B cell (primary cell): ENCODE measurements around the gene DNTT. TPM values are rescaled to one million over a fixed set of nuclear protein-coding genes. Genes with fewer than 3 reads are reported as not detected.

Experiments used
- ATAC-seq: fragments of 200-7000 bp; cut with Tn5 transposase; one replicate; pipeline ENCODE4 v1.10.0; 2021; ENCODE audit warnings: low read depth, mild to moderate bottlenecking, moderate number of reproducible peaks, moderate library complexity
- CTCF ChIA-PET: fragments of 350-600 bp; sonication (Branson Sonifier 250); formaldehyde crosslinking; loops from one replicate; lab custom pipeline; 2021; ENCODE audit warnings: antibody characterized with exemption, inconsistent platforms; lab: Charles Lee
- POLR2A ChIA-PET: fragments of 350-600 bp; sonication (Branson Sonifier 250); formaldehyde crosslinking; loops from one replicate; lab custom pipeline; 2021; ENCODE audit warnings: antibody characterized with exemption; lab: Charles Lee
- DNase-seq: peaks from one replicate; pipeline ENCODE4 v3.0.0; 2013
- H2AFZ ChIP-seq: 2 replicates; pipeline ENCODE4 v1.6.1; 2012; ENCODE audit warnings: mild to moderate bottlenecking, low read depth, low read length; ENCODE audit not compliant: insufficient read depth, poor library complexity, severe bottlenecking
- H3K27ac ChIP-seq, 2 donors: 1 replicate in 1 of 2; 2 replicates in 1 of 2; pipeline ENCODE4 v1.5.1; 2012 to 2013; ENCODE audit warnings: low read length in 2 of 2, mild to moderate bottlenecking in 2 of 2, moderate library complexity in 1 of 2
- H3K27me3 ChIP-seq, 4 experiments: fragments of 200-600 bp in 1 of 4; sonication (generic) in 1 of 4; replicated peaks in 1 of 4; 1 replicate in 2 of 4; 2 replicates in 2 of 4; pipeline versions ENCODE4 v1.6.1 to v1.7.0; 2013 to 2016; ENCODE audit warnings: low read length in 3 of 4, mild to moderate bottlenecking in 2 of 4, mixed read lengths in 1 of 4, moderate library complexity in 1 of 4; ENCODE audit not compliant: insufficient read depth in 4 of 4, control insufficient read depth in 3 of 4; ENCODE audit errors: control extremely low read depth in 1 of 4
- H3K36me3 ChIP-seq, 2 experiments: replicated peaks in 1 of 2; 1 replicate in 1 of 2; 2 replicates in 1 of 2; pipeline versions ENCODE4 v1.6.1 to v1.7.1; 2013; ENCODE audit warnings: low read length in 1 of 2; ENCODE audit not compliant: insufficient read depth in 2 of 2, control insufficient read depth in 1 of 2; ENCODE audit errors: control extremely low read depth in 1 of 2, extremely low read depth in 1 of 2
- H3K4me1 ChIP-seq, 2 donors: fragments of 200-600 bp in 1 of 2; sonication (generic) in 1 of 2; 1 replicate in 1 of 2; 2 replicates in 1 of 2; pipeline versions ENCODE4 v1.5.1 to v1.6.1; 2013 to 2017; ENCODE audit warnings: low read length in 2 of 2; ENCODE audit not compliant: control insufficient read depth in 2 of 2, insufficient read depth in 2 of 2
- H3K4me2 ChIP-seq: replicated peaks from 2 replicates; pipeline ENCODE3; 2012; ENCODE audit warnings: mild to moderate bottlenecking, low read depth, low read length; ENCODE audit not compliant: poor library complexity, severe bottlenecking
- H3K4me3 ChIP-seq, 5 experiments: fragments of 200-600 bp in 1 of 5; sonication (generic) in 1 of 5; 1 replicate in 3 of 5; 2 replicates in 2 of 5; pipeline versions ENCODE4 v1.5.1 to v1.7.0; 2011 to 2016; ENCODE audit warnings: low read length in 4 of 5, mild to moderate bottlenecking in 4 of 5, low read depth in 2 of 5, control low read depth in 1 of 5, moderate library complexity in 1 of 5; ENCODE audit not compliant: insufficient read depth in 1 of 5; ENCODE audit errors: control extremely low read depth in 1 of 5, extremely low read depth in 1 of 5
- H3K79me2 ChIP-seq: fragments of 200-600 bp; sonication (generic); one replicate; pipeline ENCODE4 v1.6.0; 2016; ENCODE audit warnings: low read length; ENCODE audit not compliant: control insufficient read depth, insufficient read depth
- H3K9ac ChIP-seq: fragments of 200-600 bp; sonication (generic); 2 replicates; pipeline ENCODE4 v1.6.1; 2017; ENCODE audit warnings: mild to moderate bottlenecking, low read length, moderate library complexity
- H3K9me3 ChIP-seq, 3 donors: one replicate each; pipeline versions ENCODE4 v1.6.1 to v1.7.1; 2013; ENCODE audit warnings: low read length in 2 of 3; ENCODE audit not compliant: control insufficient read depth in 2 of 3, insufficient read depth in 1 of 3; ENCODE audit errors: control extremely low read depth in 1 of 3
- H4K20me1 ChIP-seq: 2 replicates; pipeline ENCODE4 v1.6.0; 2012; ENCODE audit warnings: mild to moderate bottlenecking, low read length; ENCODE audit not compliant: insufficient read depth, control insufficient read depth, poor library complexity, severe bottlenecking
- H3K27ac Mint-ChIP-seq: one replicate; pipeline ENCODE4 v1.8.0; 2021; ENCODE audit warnings: mixed read lengths
- H3K27me3 Mint-ChIP-seq: one replicate; pipeline ENCODE4 v1.8.0; 2021; ENCODE audit warnings: mixed read lengths
- H3K4me1 Mint-ChIP-seq: one replicate; pipeline ENCODE4 v1.8.0; 2021; ENCODE audit warnings: mixed read lengths
- H3K4me3 Mint-ChIP-seq: one replicate; pipeline ENCODE4 v1.8.0; 2021; ENCODE audit warnings: mixed read lengths
- H3K9me3 Mint-ChIP-seq: one replicate; pipeline ENCODE4 v1.8.0; 2022; ENCODE audit warnings: mixed read lengths; ENCODE audit not compliant: insufficient read depth
- EZH2 ChIP-seq: IDR thresholded peaks from 2 replicates; pipeline ENCODE4 v1.6.1; 2012; ENCODE audit warnings: borderline replicate concordance, low read depth, mild to moderate bottlenecking, moderate library complexity, low read length; ENCODE audit not compliant: insufficient read depth, poor library complexity, severe bottlenecking
- WGBS: methylation state at CpG from one replicate; pipeline ENCODE4 v1.1.5; 2013; ENCODE audit warnings: missing lambda C conversion rate; ENCODE audit not compliant: insufficient coverage; 5-methylcytosine and 5-hydroxymethylcytosine counted together
- intact Hi-C: fragments of 100-400 bp; cut with micrococcal nuclease; formaldehyde crosslinking; loops from one replicate; pipeline ENCODE4 v1.10.0; 2022
- polyA plus RNA-seq: library from polyadenylated mRNA; depleted of rRNA; stranded (reverse); fragments of >200 nt; gene quantifications from 2 replicates; pipeline ENCODE4 v1.2.3, GENCODE V29; 2012
- total RNA-seq, 2 donors: library from RNA; stranded (reverse); fragments of 120-200 nt in 1 of 2; gene quantifications; 1 replicate in 1 of 2; 2 replicates in 1 of 2; pipeline versions ENCODE4 v1.2.3 to v1.2.4, GENCODE V29; 2013 to 2022
- TF ChIP-seq, protein P1 (sequence below): fragments of 200-600 bp; IDR thresholded peaks from one replicate; pipeline ENCODE4 v1.8.0; 2022; ENCODE audit warnings: antibody characterized with exemption, mild to moderate bottlenecking

Gene DNTT
- total and polyA plus RNA-seq, 2 donors (not counting 1 experiment from before 2014, with no cell fraction given) = not detected

DNA sequence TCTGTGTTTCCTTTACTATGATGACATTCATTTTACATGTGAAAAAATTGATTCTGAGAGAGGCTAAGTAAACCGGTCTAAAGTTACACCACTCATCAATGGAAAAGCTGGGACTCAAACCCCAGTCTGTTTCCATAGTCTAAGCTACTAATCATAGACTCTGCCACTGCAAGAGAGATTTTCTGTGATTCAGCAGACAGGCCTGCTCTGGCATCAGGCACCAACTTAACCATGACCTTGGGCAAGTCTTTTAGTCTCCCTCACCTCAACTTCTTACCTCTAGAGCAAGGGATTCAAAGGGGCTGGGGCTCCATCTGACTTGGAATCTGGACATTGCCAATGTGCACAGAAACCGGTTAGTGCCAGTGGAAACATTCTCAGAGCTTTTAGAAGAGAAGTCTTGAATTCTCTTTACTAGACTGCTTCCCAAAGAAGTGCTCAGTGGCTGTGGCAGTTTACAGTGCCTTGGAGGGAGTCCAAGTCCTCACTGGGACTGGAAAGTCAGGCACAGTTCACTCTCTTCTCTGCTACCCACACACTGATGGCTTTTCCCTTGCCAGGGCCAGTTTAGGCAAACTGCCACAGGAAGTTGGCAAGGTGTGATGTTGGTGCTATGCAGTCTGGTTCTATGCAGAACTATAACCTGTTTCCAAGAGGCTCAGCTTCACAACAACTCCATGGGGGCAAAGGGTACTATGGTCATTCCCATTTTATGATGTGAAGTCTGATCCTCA, 28.4 kb upstream of the DNTT start:
- peak overlapping the region; percentile 16 for H3K4me2 ChIP-seq
- Mint-ChIP-seq H3K4me3 (peak overlapping the region; percentile 35), H3K9me3 (no peaks in the 10 kb centered on the region), H3K27me3 (no peaks in the 10 kb centered on the region), H3K27ac (peak overlapping the region; percentile 83), H3K4me1 (peaks cover 76% of the 10 kb centered on the region)
- peaks cover 61 to 65% of the 10 kb centered on the region in 2 donors for H3K4me1 ChIP-seq
- no peak overlapping the region for H3K4me3 ChIP-seq
- peak overlapping the region; percentile 29 for H2AFZ ChIP-seq
- H3K27me3 ChIP-seq = no peaks in the 10 kb centered on the region
- TF ChIP-seq EZH2 = no peak
- TF ChIP-seq, protein P1, sequence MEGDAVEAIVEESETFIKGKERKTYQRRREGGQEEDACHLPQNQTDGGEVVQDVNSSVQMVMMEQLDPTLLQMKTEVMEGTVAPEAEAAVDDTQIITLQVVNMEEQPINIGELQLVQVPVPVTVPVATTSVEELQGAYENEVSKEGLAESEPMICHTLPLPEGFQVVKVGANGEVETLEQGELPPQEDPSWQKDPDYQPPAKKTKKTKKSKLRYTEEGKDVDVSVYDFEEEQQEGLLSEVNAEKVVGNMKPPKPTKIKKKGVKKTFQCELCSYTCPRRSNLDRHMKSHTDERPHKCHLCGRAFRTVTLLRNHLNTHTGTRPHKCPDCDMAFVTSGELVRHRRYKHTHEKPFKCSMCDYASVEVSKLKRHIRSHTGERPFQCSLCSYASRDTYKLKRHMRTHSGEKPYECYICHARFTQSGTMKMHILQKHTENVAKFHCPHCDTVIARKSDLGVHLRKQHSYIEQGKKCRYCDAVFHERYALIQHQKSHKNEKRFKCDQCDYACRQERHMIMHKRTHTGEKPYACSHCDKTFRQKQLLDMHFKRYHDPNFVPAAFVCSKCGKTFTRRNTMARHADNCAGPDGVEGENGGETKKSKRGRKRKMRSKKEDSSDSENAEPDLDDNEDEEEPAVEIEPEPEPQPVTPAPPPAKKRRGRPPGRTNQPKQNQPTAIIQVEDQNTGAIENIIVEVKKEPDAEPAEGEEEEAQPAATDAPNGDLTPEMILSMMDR = no peak
- no peak for ATAC-seq
- H4K20me1 ChIP-seq = no peaks in the 10 kb centered on the region
- no peak overlapping the region for H3K9ac ChIP-seq
- intact Hi-C loops = no loop called here
- POLR2A ChIA-PET = interaction anchor here (1.0 to 1.5 kb wide), 2 partner anchors 10 to 11 kb away, joined by 4 to 5 read pairs; no protein-coding TSS in a partner anchor
- H3K9me3 ChIP-seq = peaks cover 0 to 4% (median 0%) of the 10 kb centered on the region in 3 donors
- DNase-seq = no peak
- H3K36me3 ChIP-seq = no peaks in the 10 kb centered on the region
- H3K79me2 ChIP-seq = peaks cover 51% of the 10 kb centered on the region
- peak overlapping the region; percentile 2 to 88 for H3K27ac ChIP-seq
- no CpG with 5 or more reads among the region's 2 CpGs for WGBS
- CTCF ChIA-PET = interaction anchor here (0.6 to 7.9 kb wide), 5 partner anchors 10 to 684 kb away, joined by 3 to 80 read pairs (median 12); no protein-coding TSS in a partner anchor

DNA sequence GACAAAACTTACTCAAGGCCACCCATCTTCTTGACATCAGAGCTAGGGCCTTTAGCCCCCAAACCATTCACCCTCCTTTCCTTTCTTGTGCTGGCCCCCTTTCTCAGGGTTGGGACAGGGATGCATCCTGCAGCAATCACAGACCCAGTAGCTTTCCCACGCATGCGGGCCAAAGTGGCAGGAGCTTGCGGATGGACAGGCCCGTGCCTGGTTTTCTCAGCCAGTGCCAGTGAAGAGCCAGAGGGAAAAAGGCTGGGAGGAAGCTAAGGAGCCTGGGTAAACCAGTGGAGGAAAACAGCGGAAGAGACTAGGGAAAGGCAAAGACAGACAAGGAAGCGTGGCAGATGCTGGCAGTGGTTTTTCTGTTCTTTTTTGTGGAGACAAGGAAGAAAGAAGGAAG, 27.8 kb upstream of the DNTT start:
- H3K27ac ChIP-seq = peak overlapping the region; percentile 2 to 88
- no peak for DNase-seq
- Mint-ChIP-seq H3K4me1 (peaks cover 74% of the 10 kb centered on the region), H3K4me3 (peak overlapping the region; percentile 11), H3K27ac (peak overlapping the region; percentile 83), H3K27me3 (no peaks in the 10 kb centered on the region), H3K9me3 (no peaks in the 10 kb centered on the region)
- ChIA-PET POLR2A (interaction anchor here (1.0 to 1.5 kb wide), 2 partner anchors 9 to 11 kb away, joined by 4 to 5 read pairs; no protein-coding TSS in a partner anchor), CTCF (interaction anchor here (0.6 to 7.9 kb wide), 5 partner anchors 10 to 684 kb away, joined by 3 to 80 read pairs (median 12); no protein-coding TSS in a partner anchor)
- peaks cover 61 to 65% of the 10 kb centered on the region in 2 donors for H3K4me1 ChIP-seq
- no peak overlapping the region for H3K4me3 ChIP-seq
- peaks cover 49% of the 10 kb centered on the region for H3K79me2 ChIP-seq
- no peaks in the 10 kb centered on the region for H3K36me3 ChIP-seq
- WGBS = 95% methylated on average over 6 of the region's 6 CpGs
- H4K20me1 ChIP-seq = no peaks in the 10 kb centered on the region
- H3K9me3 ChIP-seq = peaks cover 0 to 4% (median 0%) of the 10 kb centered on the region in 3 donors
- TF ChIP-seq, protein P1 = no peak
- no peak for TF ChIP-seq EZH2
- no peak for ATAC-seq
- peak overlapping the region; percentile 16 for H3K4me2 ChIP-seq
- intact Hi-C loops = no loop called here
- H3K9ac ChIP-seq = no peak overlapping the region
- H2AFZ ChIP-seq = peak overlapping the region; percentile 29
- H3K27me3 ChIP-seq = no peaks in the 10 kb centered on the region
